Mononuclear cell (primary cell): ENCODE results near the gene TWIST2. TPM values are rescaled to one million over a fixed set of nuclear protein-coding genes. Genes with fewer than 3 reads are reported as not detected.

Experiments
- H3K27me3 ChIP-seq: 2 replicates; pipeline ENCODE4 v1.6.0; 2011; ENCODE audit warnings: low read length, control low read depth; ENCODE audit not compliant: insufficient read depth
- H3K4me1 ChIP-seq: 2 replicates; pipeline ENCODE4 v1.5.1; 2011; ENCODE audit warnings: mild to moderate bottlenecking, low read length, control low read depth; ENCODE audit not compliant: insufficient read depth
- H3K4me3 ChIP-seq: 2 replicates; pipeline ENCODE4 v1.5.1; 2011; ENCODE audit warnings: mild to moderate bottlenecking, low read length, moderate library complexity
- H3K9me3 ChIP-seq: 2 replicates; pipeline ENCODE4 v1.5.1; 2011; ENCODE audit warnings: low read depth, mild to moderate bottlenecking, control low read depth, low read length
- total RNA-seq: library from RNA; depleted of rRNA; stranded (reverse); fragments of >200 nt; gene quantifications from one replicate; pipeline ENCODE4 v1.2.3, GENCODE V29; 2012

Gene TWIST2
- total RNA-seq, 1 donor: 0.21 TPM

- peaks cover 10% of the 10 kb centered on the region for H3K4me1 ChIP-seq
- H3K9me3 ChIP-seq: no peaks in the 10 kb centered on the region
- H3K4me3 ChIP-seq: no peak overlapping the region
- H3K27me3 ChIP-seq: peaks cover 83% of the 10 kb centered on the region
These were observed 475 bp upstream of the TWIST2 start for GRCh38 chr2:238847419-238847801.

DNA sequence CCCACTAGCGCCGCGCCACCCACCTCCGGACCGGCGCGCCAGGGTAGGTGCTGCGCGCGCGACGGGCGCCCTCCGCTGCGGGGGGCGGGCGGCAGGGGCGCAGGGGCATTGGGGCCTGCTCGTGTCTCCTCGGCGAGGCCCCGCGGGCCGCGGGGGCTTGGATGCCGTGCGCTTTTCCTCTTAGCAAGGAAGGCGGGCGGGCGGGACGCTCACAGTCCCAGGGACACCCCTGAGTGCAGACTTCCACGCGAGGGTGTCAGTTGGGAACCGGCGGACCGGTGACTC is 748 bp downstream of the TWIST2 start:
- Histone ChIP-seq H3K4me1 (peaks cover 10% of the 10 kb centered on the region), H3K4me3 (no peak overlapping the region), H3K9me3 (no peaks in the 10 kb centered on the region), H3K27me3 (peaks cover 83% of the 10 kb centered on the region)

- Histone ChIP-seq H3K9me3 (no peaks in the 10 kb centered on the region), H3K4me3 (no peak overlapping the region), H3K27me3 (peaks cover 77% of the 10 kb centered on the region)
These were observed 1.3 kb downstream of the TWIST2 start for GRCh38 chr2:238848976-238849853.

DNA sequence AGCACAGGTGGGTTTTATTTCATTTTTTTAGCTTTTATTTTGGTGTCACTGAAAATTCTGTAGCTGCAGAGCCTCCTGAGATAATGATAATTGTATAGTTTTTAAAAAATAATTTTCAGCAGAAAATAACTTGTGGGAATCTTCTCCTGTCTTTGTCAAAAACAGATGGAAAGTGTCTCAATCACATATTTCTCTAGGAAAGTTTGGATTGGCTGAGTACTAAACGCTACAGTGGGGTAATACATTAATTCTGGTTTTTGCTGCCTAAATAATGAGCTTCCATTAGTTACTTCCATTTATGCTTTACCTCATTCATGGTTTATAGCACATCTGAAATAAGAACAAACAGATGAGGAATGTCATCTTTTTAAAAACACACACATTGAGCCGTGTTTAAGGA is 2.2 kb downstream of the TWIST2 start:
- Histone ChIP-seq H3K27me3 (peaks cover 68% of the 10 kb centered on the region), H3K9me3 (no peaks in the 10 kb centered on the region), H3K4me1 (peaks cover 10% of the 10 kb centered on the region), H3K4me3 (no peak overlapping the region)

More at GRCh38 chr2:238848976-238849853, 1.3 kb downstream of the TWIST2 start:
- H3K4me1 ChIP-seq: peaks cover 10% of the 10 kb centered on the region

GRCh38 chr2:238851026-238851425 is 3.1 kb downstream of the TWIST2 start:
- Histone ChIP-seq H3K4me3 (no peak overlapping the region), H3K9me3 (no peaks in the 10 kb centered on the region), H3K27me3 (peaks cover 59% of the 10 kb centered on the region), H3K4me1 (peaks cover 10% of the 10 kb centered on the region)

DNA sequence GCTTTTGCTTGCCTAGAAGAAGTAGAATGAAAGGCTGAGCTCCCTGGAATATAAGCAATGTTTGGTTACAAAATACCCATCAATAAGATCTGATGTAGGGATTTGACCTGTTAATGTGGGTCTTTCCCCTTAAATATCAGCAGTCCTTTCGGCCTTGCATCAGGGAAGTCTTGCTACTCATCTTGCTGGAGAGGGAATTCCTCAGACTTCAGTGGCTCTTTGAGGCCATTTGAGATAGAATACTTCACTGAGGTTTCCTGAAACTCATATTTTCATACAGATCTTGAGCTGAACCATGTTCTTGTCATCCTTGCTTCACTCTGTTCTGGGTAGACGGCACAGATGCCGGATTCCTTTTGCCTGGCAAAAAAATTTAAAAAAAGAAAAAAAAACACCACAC is 3.9 kb downstream of the TWIST2 start:
- H3K27me3 ChIP-seq: peaks cover 52% of the 10 kb centered on the region
- peaks cover 10% of the 10 kb centered on the region for H3K4me1 ChIP-seq
- H3K4me3 ChIP-seq: no peak overlapping the region
- no peaks in the 10 kb centered on the region for H3K9me3 ChIP-seq

DNA sequence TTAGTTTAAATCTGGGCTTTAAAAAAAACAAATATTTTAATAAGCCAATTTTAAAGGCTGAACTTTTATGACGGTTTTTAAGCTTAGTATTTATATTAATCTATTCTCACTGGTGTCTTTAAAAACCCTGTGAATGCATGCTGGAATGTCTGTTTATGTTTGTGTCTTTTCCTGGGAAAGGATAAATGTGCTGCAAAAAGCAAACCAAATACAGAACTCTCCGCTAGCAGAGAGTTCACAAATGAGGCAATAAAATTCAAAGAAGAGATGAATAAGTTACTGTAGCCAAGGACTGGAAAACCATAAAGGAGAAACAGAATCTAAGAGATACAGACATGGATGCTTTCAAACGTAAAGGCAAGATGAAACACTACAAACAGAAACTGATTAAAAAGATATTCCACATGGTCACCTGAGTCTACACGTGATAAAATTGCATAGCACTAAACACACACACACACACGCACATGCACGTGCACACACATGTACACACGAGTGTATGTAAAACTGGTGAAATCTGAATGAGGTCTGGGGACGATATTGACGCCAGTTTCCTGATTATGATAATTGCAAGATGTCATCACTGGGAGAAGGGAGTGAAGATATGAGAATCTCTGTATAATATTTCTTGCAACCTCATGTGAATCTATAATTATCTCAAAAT is 4.5 kb downstream of the TWIST2 start:
- Histone ChIP-seq H3K4me3 (no peak overlapping the region), H3K9me3 (no peaks in the 10 kb centered on the region), H3K27me3 (peaks cover 46% of the 10 kb centered on the region), H3K4me1 (peaks cover 6% of the 10 kb centered on the region)

GRCh38 chr2:238853218-238853617 is 5.3 kb downstream of the TWIST2 start:
- Histone ChIP-seq H3K4me3 (no peak overlapping the region), H3K27me3 (peaks cover 43% of the 10 kb centered on the region), H3K4me1 (peaks cover 13% of the 10 kb centered on the region), H3K9me3 (no peaks in the 10 kb centered on the region)

GRCh38 chr2:238853721-238854120 is 5.8 kb downstream of the TWIST2 start:
- peaks cover 13% of the 10 kb centered on the region for H3K4me1 ChIP-seq
- H3K27me3 ChIP-seq: peaks cover 40% of the 10 kb centered on the region
- H3K9me3 ChIP-seq: no peaks in the 10 kb centered on the region
- H3K4me3 ChIP-seq: no peak overlapping the region

DNA sequence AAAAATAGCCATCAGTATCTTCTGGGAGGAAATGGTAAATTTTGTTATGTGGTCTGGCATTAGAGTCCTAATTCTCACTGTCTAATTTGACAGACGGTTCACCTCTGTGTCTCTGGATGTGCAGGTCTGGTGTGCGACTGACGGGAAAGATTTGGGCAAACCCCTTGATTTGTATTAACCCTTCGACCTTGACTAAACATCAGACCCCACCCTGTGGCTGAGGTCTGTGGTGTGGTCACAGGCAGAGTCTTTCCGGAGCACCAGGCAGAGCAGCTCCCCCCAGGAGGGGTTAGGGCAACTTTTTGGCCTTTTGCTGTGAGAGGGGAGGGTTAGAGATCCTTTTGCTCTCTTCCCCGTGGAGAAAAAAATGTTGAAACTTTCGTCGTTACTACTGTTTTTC is 6.4 kb downstream of the TWIST2 start:
- Histone ChIP-seq H3K4me1 (peaks cover 13% of the 10 kb centered on the region), H3K27me3 (peaks cover 35% of the 10 kb centered on the region), H3K9me3 (no peaks in the 10 kb centered on the region), H3K4me3 (no peak overlapping the region)

DNA sequence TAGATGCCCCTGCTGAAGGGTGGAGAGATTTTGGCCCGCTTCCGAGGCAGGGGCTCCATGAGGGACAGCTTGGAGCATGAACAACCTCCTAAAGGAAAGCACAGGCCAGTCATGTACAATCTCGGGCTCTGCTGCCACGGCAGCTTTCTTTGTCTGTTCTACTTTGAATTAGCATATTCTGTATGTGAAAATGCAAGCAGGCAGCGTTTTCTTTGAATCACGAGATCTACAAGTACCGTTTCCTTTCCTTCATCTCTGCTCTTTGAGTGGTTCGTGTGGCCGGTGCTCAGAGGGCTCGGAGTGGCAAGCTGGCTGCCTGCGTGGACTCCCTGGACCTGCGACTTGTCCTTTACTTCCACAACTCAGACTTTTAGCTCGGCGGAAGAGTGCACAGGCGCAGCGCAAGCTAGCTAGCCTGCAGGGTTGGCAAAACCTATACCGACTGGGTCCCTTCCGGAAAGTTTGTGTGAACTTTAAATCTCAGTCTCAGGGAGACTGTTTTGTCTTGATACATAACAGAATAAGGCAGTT is 6.9 kb downstream of the TWIST2 start:
- Histone ChIP-seq H3K4me1 (peaks cover 13% of the 10 kb centered on the region), H3K4me3 (no peak overlapping the region), H3K9me3 (no peaks in the 10 kb centered on the region), H3K27me3 (peaks cover 30% of the 10 kb centered on the region)

GRCh38 chr2:238855299-238855698 is 7.4 kb downstream of the TWIST2 start:
- Histone ChIP-seq H3K4me1 (peaks cover 13% of the 10 kb centered on the region), H3K4me3 (no peak overlapping the region), H3K9me3 (no peaks in the 10 kb centered on the region), H3K27me3 (peaks cover 24% of the 10 kb centered on the region)

DNA sequence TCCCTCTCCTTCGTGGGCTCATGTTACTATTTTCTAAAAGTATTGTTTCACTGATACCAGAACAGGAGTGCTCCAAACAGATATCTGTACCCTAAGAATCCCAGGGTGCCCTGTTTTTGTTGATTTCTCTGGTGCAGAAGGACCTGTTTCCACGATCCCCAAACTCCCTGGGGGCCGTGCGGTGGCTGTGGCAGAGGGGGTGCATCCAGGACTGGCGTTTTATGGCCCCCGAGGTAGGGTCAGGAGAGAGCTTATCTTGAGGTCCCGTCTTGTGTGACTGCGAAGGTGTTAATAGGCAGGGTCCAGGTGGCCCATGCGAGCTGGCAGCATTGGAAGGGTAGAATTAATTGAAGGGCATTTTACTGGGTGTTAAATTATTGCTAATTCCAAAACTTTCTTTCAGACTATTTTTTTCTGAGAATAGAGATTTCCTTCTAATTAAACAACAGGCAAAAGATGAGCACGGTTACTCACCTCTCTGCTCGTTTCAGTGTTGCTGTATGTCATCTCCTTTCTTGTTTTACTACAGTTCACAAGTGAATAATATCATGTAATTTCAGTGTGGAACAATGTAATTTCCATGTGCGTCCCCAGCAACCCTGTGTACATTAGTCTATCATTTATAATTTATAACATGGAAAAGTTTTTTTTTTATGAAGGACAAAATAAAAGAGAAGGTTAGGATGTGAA is 8.2 kb downstream of the TWIST2 start:
- no peaks in the 10 kb centered on the region for H3K9me3 ChIP-seq
- peaks cover 17% of the 10 kb centered on the region for H3K27me3 ChIP-seq
- no peak overlapping the region for H3K4me3 ChIP-seq
- H3K4me1 ChIP-seq: peaks cover 13% of the 10 kb centered on the region

DNA sequence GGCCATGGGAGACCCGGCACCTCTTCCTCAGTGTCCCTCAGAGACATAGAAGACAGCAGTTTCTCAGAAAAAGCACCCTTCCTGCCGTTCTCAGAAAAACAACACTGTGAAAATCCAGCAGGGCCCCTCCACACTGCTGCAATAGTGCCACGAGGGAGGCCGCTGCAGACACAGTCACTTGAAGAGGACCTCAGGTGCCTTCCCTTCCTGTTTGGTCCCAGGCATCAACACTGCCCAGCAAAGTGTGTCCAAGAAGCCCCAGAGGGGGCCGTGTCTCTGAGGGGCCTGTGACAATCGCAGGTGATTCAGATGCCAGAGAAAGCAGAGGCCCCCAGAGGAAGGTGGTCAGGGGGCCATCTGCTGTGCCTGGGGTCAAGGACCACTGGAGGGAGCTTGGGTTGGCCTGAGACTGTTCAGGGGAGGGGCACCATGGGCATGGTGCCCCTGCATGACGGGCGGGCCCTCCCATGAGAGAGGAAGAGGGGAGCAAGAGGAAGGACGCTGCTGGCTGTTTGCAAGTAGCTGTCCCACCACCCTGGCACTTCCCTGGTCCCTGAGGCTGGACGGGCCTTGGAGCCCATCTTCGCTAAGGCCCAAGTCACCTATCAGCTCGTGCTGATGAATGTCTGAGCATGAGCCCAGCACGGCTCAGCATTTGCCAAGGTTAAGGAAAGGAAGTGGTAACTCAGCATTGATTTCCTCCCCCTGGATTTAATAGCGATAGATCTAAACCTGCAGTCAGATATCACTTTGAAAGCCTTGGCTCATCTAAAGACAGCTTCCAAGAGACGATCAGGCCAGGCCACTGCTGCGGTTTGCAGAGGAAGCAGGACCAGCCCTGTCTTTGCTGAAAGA is 9.1 kb downstream of the TWIST2 start:
- Histone ChIP-seq H3K4me3 (no peak overlapping the region), H3K4me1 (peaks cover 13% of the 10 kb centered on the region), H3K27me3 (peaks cover 8% of the 10 kb centered on the region), H3K9me3 (no peaks in the 10 kb centered on the region)
